Activated T-cell treated with anti-CD3 and anti-CD28 coated beads for 4 hours (primary cell): ENCODE data around the gene COQ8A.
"Not testable (repeated sequence)": the region's sequence is repeated elsewhere in the genome, so short reads cannot be mapped to it uniquely, and the experiment has no call there.

Experiments used
- DNase-seq: peaks from one replicate; pipeline ENCODE4 v3.0.0-alpha.2; 2020

The COQ8A gene

DNA sequence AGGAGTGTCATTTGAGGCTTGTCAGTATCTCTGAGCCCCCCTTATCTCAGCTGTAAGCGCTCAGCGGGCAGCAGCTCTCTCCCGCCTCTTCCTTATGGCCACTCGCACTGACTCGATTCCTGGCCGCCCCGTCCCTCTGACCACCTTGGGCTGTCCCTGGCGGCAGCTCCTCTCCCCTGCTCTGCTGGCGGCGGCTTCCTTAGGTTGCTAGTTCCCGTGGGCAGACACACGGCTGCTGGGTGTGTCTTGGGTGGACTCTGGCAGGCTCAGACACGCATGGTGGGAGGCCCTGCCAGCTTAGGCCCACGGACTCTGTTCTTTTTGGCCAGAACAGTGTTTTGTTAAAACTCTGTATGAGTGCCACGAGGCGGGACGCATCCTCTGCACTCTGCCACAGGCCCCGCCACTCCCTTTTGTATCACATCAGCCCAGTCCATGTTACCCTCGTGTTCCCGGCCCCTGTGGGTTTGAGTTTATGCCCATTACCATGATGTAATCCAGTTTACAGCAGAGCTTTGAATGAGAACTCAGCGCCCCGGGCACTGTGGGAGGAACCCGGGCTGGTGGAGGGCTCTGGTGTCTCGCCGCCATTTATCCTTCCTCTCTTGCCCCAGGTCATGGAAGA lies 45.9 kb downstream of the COQ8A start:
- no peak for DNase-seq

DNA sequence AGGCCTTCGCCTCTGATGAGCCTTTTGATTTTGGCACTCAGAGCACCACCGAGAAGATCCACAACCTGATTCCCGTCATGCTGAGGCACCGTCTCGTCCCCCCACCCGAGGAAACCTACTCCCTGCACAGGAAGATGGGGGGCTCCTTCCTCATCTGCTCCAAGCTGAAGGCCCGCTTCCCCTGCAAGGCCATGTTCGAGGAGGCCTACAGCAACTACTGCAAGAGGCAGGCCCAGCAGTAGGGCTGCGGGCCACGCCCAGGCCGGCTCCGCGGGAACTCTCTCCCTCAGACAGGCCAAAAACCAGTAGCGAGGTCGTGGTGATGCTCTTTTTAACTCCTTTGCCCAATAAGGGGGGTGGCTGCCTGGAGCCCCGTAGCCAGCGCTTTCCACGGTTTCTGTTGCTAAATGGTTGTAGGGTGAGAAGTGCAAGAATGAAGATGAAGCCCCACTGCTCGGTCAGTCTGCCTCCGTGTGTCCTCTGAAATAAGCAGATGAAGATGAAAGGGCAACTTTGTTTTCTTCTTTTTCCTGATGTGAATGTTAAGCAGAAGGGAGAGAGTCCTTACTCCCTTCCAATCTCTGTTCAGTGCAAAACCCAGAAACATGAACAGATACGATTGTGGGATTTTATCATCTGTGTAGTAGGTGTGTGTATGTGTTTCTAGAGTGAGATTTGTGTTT lies 46.5 kb downstream of the COQ8A start:
- no peak for DNase-seq

- no peak for DNase-seq
These were observed 47.1 kb downstream of the COQ8A start for GRCh38 chr1:226987179-226987536.

DNA sequence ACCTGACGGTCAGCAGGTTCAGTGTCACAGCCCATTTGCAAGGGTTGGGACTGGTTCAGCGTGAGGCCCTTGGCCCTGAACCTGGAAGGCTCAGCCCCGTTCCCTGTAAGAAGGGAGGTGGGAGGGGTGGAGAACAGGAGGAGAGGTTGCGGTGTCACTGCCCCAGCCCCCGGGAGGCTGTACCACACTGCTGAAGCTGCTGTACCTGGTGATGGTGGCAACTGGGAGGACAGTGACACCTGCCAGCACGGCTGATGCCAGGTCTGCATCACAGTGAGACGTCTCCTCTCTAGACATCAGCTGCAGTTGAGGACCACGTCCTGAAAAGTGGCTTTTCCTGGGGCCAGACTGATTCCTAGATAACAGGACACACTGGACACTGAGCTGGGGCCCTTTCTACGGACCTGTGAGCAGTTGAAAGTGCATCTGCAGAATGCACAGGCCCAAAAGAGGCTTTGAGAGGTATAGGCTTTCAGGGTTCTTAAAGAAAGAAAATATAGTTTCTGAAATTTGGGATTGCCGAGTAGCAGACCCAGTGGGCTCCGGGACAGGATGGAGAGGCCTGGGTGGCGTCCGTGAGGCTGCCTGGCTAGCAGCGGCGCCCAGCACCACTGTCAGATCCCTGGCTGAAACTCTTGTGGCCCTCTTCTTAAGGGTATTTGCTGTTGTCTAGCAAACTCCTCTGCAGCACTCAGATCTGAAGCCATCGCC lies 47.7 kb downstream of the COQ8A start:
- DNase-seq = no peak

DNA sequence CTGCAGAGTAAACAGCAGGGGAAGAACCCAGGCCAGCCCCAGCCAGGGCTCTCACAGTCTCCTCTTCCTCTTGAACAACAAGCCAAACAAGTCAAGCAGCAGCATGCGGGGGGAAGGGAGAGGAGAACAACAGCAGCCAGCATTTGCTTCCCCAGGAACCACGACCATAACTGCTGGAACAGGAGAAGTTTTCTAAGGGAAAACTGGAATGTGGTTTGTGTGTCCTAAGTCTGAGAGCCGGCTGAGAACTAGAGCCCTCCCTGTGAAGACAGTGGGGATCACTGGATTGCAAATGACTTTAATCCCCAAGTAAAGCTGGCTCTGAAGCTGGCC lies 48.2 kb downstream of the COQ8A start:
- DNase-seq = no peak

DNA sequence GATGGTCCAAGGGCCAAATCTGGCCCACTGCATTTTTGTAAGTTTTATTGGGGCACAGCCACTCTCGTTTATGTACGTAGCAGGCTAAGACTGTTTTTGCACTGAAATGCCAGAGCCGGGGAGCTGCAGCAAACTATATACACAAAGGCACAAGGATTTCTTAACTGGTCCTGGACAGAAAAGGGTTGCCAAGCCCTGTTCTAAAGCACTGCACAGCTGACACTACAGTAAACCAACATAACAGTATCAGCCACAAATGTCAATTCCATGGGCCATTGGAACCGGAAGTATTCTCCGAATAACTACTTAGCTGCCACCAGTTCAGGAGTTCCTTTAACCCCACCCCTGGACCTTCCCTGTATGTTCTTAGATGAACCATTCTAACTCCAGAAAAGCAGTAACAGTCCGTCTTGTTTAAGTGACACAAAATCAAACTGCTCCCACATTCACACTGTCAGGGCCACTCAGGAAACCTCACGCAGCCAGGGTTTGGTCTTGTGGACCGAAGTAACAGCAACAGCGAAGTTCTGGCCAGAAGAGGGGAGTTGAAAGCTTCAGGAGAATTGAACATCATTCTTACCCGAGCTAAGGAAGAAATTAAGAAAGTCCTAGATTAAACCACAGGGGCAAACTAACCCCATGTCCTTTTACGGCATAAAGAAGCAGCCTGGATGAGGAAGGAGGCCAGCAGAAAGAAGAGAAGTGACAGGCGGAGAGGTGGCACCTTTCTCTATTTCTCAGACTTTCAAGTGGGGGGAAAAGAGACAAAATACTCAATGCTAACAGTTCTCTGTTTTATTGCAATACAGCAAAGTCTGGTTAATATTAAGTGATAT lies 49.2 kb downstream of the COQ8A start:
- DNase-seq = no peak

DNA sequence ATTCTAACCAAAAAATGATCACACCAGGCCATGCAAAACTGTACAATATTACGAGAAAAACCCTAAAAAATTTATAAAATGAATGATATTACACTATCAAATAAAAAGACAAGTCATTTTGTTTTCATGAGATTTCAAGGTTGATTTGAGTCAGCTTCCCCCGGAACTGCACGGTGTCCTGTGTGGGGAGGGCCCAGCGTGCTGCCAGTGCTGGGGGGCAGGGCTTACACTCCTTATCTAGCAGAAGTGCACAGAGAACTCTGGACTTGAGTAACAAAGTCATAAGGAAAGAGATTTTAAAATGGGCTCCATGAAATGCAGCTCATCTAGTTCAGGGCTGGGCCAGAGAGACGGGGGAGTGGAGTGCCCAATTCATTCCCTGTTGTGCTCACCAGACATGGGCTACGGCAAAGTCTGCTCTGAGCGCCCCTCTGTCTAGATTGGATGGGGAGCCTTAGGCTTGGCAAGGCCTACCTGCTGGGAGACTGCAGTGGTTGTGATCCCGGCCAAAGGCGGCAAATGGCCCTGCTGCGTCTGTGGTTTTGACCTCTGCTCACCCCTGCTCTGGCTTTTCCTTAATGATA lies 50.1 kb downstream of the COQ8A start:
- peak; percentile 10 for DNase-seq

DNA sequence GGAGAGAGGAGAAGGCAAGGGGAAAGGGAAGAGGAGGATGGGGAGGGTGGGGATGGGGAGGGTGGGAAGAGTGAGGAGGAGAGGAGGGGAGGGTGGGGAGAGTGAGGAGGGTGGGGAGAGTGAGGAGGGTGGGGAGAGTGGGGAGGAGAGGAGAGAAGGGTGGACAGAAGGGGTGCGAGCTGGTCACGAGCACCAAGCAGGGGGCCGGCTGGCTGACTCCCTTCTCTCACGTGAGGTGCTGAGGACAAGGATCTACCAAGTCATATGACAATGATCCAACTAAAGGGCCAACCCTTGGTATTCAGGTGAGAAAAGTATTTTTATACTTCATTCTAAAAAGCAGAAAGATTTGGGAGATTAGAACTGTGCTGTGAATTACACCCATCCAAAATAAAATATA lies 51.8 kb downstream of the COQ8A start:
- DNase-seq = no peak

- no peak for DNase-seq
These were observed 53.9 kb downstream of the COQ8A start for GRCh38 chr1:226993814-226994585.

GRCh38 chr1:226994586-226995364 lies 54.7 kb downstream of the COQ8A start:
- no peak for DNase-seq

- no peak for DNase-seq
These were observed 55.6 kb downstream of the COQ8A start for GRCh38 chr1:226995365-226996332.

DNA sequence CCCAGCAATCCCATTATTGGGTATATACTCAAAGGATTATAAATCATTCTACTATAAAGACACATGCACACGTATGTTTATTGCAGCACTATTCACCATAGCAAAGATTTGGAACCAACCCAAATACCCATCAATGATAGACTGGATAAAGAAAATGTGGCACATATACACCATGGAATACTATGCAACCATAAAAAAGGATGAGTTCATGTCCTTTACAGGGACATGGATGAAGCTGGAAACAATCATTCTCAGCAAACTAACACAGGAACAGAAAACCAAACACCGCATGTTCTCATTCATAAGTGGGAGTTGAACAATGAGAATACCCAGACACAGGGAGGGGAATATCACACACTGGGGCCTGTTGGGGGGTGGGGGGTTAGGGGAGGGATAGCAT lies 59.5 kb downstream of the COQ8A start:
- DNase-seq = not testable (repeated sequence)

- DNase-seq = no peak
These were observed 62.5 kb downstream of the COQ8A start for GRCh38 chr1:227002531-227003049.

- no peak for DNase-seq
These were observed 63.1 kb downstream of the COQ8A start for GRCh38 chr1:227003165-227003564.

- DNase-seq = no peak
These were observed 64.7 kb downstream of the COQ8A start for GRCh38 chr1:227004796-227005195.

DNA sequence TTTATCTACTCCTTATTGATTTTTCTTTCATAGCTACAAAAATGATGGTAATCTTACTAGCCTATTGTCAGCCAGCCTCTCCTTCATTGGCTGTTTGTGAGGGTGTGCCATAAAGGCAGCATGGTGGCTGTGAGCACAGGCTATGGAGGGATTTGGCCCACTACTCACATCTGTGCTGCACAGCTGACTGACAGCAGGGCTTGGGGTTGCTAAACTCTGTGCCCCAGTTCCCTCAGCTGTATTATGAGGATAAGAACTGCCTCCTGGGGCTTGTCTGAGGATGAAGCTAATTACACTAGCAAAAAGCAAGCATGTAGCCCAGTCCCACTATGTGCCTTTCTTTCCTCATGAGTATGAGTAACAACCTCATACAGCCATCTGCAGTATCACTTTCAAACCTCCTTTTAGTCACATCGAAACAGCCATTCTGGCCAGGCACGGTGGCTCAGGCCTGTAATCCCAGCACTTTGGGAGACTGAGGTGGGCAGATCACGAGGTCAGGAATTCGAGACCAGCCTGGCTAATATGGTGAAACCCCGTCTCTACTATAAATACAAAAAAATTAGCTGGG lies 66.2 kb downstream of the COQ8A start:
- DNase-seq = no peak

DNA sequence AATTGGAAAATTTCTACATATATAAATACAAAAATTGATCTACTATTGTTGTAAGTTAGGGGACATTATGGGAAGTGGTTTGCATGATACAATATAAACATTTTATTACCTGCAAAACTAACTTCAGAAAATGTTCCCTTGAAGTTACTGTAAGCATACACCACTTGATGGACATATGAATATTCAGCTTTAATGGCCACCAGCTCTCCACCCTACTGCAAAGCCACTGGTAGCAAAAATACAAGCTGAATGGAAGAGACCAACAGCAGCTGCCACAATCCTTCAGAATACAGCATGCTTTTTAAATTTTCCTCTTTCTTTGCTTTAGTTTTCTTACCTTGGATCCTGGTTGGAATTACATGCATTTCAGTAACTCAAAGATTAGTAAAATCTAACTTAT lies 69.8 kb downstream of the COQ8A start:
- DNase-seq = no peak

DNA sequence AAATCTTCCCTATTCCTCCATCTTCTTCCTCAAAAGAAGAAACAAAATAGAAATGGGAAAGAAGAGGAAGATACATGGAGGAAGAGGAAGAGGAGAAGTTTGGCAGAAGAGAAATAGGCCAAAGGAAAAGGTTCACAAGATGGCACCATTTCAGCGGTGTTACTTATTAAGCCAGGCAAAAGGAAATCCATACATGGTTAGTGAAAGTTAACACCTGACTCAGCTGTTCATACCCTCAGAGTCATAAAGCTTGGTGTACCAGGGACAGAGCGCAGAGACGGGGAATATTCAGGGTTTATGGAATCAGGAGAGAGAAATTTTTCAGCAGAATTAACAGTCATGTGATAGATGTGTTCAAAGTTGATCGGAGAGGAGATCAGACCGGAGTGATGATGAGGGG lies 70.6 kb downstream of the COQ8A start:
- DNase-seq = no peak

DNA sequence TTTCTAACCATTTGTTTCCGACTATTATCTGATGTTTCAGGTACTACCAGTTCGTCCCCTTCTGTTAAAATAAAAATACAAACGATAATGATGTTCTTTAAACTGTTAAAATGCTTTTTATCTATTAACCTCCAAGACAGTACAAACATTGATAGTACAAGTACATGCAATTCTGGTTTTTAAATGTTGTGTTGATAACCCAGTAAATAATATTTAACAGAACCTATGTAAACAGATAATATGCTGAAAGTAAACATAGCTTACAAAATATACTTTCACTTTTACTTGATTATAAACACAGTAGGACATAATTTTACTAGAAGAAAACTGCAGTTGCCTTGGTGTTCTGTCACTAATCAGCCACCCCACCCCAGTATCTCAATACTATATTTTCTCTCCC lies 76.9 kb downstream of the COQ8A start:
- DNase-seq = no peak

DNA sequence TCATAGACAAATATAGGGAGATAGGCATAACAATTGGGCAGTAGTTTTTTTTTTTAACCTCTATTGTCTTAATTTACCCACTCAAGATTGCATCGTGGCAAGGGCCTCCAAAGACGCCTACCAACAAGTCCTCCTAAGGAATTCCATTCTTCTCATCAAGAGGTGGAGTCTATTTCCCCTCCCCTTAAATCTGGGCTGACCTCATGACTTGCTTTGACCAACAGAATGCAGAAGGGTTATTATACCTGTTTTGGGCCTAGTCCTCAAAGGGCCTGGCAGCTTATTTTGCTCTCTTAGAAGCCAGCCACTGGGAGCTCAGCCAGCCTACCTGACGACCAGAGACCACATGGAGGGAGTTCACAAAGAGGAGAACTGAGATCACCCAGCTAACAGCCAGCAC lies 92.3 kb downstream of the COQ8A start:
- DNase-seq = no peak
